NCI-H2196 treated with DMSO at 0.1 percent for 48 hours (cell line): ENCODE results near the gene CLCF1.

Experiments used
- DNase-seq: peaks from one replicate; lab custom pipeline; 2025; ENCODE audit not compliant: unreplicated experiment; lab: John Stamatoyannopoulos, UW

The CLCF1 gene

GRCh38 chr11:67376063-67376820, 2.8 kb upstream of the CLCF1 start:
- no peak for DNase-seq

- DNase-seq: no peak
Observed at GRCh38 chr11:67375320-67376055, 2.1 kb upstream of the CLCF1 start.

GRCh38 chr11:67374571-67375281, 1.3 kb upstream of the CLCF1 start:
- DNase-seq: no peak

- DNase-seq: no peak
Observed at GRCh38 chr11:67373648-67374570, 511 bp upstream of the CLCF1 start.

- no peak for DNase-seq
Observed at GRCh38 chr11:67372321-67372992, 941 bp downstream of the CLCF1 start.

- DNase-seq: no peak
Observed at GRCh38 chr11:67371911-67372320, 1.5 kb downstream of the CLCF1 start.

GRCh38 chr11:67371189-67371910, 2.0 kb downstream of the CLCF1 start:
- no peak for DNase-seq

GRCh38 chr11:67370351-67371076, 2.9 kb downstream of the CLCF1 start:
- DNase-seq: no peak

GRCh38 chr11:67369801-67370284, 3.6 kb downstream of the CLCF1 start:
- no peak for DNase-seq

GRCh38 chr11:67369275-67369674, 4.1 kb downstream of the CLCF1 start:
- no peak for DNase-seq

- no peak for DNase-seq
Observed at GRCh38 chr11:67368621-67369020, 4.8 kb downstream of the CLCF1 start.

GRCh38 chr11:67367761-67368227, 5.6 kb downstream of the CLCF1 start:
- no peak for DNase-seq

- DNase-seq: no peak
Observed at GRCh38 chr11:67366961-67367760, 6.2 kb downstream of the CLCF1 start.

- no peak for DNase-seq
Observed at GRCh38 chr11:67366546-67366945, 6.9 kb downstream of the CLCF1 start.

- DNase-seq: no peak
Observed at GRCh38 chr11:67365736-67366444, 7.5 kb downstream of the CLCF1 start.

- DNase-seq: no peak
Observed at GRCh38 chr11:67364783-67365722, 8.3 kb downstream of the CLCF1 start.
